HG03439 (cell line): ENCODE results near the gene PSME4.
"Not testable (repeated sequence)": the region's sequence is repeated elsewhere in the genome, so short reads cannot be mapped to it uniquely, and the experiment has no call there.

Experiments
- ATAC-seq: cut with Tn5 transposase; IDR thresholded peaks from one replicate; pipeline ENCODE4 v1.9.1; 2021; ENCODE audit warnings: mild to moderate bottlenecking, moderate library complexity; ENCODE audit not compliant: unreplicated experiment

PSME4 gene

GRCh38 chr2:53964257-53964952 is 6.4 kb downstream of the PSME4 start:
- ATAC-seq, result no peak

DNA sequence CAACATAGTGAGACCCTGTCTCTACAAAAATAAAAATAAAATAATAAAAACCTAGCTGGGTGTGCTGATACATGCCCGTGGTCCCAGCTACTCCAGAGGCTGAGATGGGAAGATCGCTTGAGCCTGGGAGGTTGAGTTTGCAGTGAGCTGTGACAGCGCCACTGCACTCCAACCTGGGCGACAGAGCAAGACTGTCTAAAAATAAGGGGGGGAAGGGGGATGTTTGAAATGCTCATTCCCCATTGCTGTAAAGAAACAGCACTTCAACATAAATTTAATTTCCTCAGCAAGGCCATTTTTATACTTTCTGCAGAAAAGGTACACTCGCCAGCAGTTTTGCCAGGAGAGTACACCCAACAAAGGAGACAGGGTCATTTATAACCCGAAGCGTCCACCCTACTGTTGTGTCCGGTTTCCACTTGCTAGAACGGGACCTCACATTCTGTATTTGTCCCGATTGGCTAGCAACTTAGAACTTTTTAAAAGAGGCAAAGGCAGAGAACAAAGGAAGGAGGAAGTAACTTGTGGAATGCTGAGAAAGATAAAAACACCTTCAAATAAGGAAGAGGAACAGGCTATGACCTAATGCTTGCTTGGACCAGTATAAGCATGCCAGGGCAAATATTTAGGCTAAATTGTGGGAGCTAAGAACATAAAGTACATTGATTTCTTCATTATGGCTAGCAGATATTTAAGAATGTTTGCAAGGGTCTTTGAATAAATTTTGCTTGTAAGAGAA is 9.1 kb downstream of the PSME4 start:
- ATAC-seq, result not testable (repeated sequence)

DNA sequence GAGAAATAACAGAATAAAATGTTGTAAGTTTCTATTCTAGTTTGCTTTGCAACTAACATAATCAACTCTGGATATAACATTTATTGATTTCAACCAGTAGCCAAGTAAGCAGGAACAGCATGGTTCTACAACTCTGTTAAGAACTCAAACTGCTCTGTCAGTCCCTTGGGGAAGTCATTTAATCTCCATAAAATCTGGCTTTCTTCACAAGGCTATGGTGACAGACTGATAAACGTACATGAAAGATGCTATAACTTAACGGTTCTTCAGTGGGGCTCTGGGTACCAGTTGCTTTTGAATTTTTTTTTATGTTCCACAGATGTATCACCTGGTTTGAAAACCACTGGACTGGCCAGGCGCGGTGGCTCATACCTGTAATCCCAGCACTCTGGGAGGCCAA is 10.3 kb downstream of the PSME4 start:
- ATAC-seq, result no peak

GRCh38 chr2:53958443-53958842 is 12.3 kb downstream of the PSME4 start:
- ATAC-seq, result no peak

GRCh38 chr2:53952519-53952918 is 18.3 kb downstream of the PSME4 start:
- ATAC-seq, result no peak

DNA sequence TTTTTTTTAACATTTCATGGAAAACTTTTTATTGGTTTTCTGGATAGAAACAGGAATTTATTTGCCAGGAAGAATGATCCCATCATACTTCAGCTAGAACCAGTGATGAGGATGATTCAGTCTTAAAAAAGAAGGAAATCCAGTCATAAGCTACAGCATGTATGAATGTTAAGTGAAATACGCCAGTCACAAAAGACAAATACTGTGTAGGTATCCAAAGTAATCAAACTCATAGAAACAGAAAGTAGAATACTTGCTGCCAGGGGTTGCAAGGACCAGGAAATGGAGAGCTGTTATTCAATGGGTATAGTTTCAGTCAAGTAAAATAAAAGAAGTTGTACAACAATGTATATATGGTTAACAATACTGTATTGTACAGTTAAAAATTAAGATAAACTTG is 21.3 kb downstream of the PSME4 start:
- ATAC-seq, result no peak

DNA sequence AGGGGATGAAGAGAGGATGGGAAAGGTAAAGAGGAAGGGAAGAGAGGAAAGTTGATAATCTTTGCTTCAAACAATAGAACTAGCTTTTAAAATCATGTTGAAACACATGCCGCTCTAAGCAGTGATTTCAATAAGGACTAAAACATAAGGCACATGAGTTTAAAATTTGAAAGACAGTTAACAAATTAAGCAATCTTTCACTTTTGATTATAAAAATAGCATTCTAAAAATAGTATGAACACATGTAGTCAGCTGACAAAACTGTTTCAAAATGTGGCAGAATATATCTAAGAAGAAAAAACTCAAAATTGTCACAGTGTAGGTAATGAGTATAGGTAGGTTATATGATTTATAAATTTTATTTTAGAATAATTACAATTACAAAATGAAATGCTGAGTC is 25.3 kb downstream of the PSME4 start:
- ATAC-seq, result no peak

GRCh38 chr2:53944542-53944941 is 26.3 kb downstream of the PSME4 start:
- no peak for ATAC-seq

- no peak for ATAC-seq
These were observed 28.5 kb downstream of the PSME4 start for GRCh38 chr2:53942280-53942679.

- no peak for ATAC-seq
These were observed 29.0 kb downstream of the PSME4 start for GRCh38 chr2:53941749-53942148.

DNA sequence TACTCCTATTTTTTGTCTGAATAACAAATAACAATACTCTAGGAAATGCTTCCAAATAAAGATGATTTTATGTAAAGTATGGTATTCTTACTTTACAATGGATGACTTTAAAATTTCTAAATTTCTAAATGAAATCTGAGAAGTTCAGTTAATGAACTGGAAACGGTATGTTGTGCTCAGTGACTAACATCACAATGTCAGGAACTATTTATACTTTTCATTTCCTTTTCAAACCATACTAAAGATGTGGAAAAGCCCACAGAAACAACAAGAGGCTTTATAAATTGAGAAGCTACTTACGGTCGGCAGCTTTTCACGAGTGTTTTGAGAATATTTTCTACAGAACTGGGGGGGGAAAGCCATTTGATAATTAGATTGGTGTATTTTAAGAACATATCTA is 31.1 kb downstream of the PSME4 start:
- ATAC-seq, result no peak

GRCh38 chr2:53938904-53939303 is 31.9 kb downstream of the PSME4 start:
- ATAC-seq, result no peak

- no peak for ATAC-seq
These were observed 37.5 kb downstream of the PSME4 start for GRCh38 chr2:53933329-53933728.

GRCh38 chr2:53926321-53926720 is 44.5 kb downstream of the PSME4 start:
- not testable (repeated sequence) for ATAC-seq

- ATAC-seq, result peak; percentile 46
These were observed 57.1 kb downstream of the PSME4 start for GRCh38 chr2:53913721-53914120.

- no peak for ATAC-seq
These were observed 59.2 kb downstream of the PSME4 start for GRCh38 chr2:53911434-53912189.

DNA sequence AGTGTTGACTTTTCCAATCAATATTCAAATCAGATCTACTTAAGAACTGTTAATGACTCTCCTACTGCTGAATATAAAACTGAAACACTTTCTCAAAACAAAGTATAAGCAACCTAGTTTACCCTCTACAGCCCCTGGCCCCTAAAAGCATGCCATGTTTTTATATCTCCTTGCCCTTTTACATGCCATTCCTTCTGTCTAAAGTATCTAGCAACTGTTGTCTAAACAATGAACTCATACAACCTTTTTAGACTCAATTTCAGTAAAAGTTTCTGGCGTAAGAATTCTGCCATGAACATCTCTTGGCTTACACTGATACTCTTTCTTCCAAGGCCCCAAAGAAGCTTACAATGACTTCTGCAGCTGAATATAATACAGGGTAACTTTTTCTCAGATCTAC is 63.2 kb downstream of the PSME4 start:
- no peak for ATAC-seq

DNA sequence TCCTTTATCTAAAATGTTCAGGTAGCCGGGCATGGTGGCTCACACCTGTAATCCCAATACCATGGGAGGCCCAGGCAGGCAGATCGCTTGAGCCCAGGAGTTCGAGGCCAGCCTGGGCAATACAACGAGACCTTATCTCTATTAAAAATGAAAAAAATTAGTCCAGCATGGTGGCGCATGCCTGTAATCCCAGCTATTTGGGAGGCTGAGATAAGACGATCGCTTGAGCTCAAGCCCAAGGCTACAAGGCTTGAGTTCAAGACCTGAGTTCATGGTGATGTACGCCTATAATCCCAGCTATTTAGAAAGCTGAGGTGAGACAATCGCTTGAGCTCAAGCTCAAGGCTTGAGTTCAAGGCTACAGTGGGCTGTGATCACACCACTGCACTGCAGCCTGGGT is 65.4 kb downstream of the PSME4 start:
- no peak for ATAC-seq

DNA sequence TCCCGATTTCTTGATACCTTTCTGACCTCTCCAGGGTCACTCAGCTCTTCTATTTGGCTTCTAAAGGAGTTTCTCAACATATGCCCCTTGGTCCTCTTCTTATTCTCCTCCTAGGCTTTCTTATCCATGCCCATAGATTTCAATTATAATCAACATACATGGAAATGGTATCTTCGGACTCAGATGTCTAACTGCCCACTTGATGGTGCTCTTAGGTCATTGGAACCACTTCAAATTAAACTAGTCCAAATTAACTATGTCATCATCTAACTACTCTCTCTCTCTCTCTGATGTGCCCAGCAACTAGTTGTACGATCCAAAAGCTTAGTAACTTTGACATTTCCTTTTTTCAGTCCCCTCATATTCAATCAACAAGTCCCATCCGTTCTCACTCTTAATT is 67.8 kb downstream of the PSME4 start:
- no peak for ATAC-seq

DNA sequence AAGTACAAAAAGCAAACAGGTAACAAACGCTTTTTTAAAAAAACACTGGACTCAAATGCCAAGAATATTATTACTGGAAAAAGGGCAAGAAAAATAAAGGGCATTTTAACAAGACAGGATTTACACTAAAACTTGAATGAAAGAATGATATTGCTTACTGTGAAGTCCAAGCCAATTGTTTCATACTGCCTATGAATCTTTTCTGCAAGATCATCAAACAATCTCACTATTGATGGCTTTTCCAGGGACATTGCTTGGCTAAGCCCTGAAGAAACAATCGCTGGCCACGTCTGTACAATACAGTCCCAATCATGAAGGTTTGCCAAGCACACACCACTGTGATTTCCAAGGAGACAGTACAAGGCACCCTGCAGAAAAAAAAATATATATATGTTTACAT is 69.6 kb downstream of the PSME4 start:
- no peak for ATAC-seq

GRCh38 chr2:53896864-53897263 is 73.9 kb downstream of the PSME4 start:
- no peak for ATAC-seq
